ENCODE data around the gene FLII. TPM values are rescaled to one million over a fixed set of nuclear protein-coding genes. Genes with fewer than 3 reads are reported as not detected.

Gene FLII
- total RNA-seq, 4 donors from 2014 or later: 93.0 to 307 (median 144) TPM

DNA sequence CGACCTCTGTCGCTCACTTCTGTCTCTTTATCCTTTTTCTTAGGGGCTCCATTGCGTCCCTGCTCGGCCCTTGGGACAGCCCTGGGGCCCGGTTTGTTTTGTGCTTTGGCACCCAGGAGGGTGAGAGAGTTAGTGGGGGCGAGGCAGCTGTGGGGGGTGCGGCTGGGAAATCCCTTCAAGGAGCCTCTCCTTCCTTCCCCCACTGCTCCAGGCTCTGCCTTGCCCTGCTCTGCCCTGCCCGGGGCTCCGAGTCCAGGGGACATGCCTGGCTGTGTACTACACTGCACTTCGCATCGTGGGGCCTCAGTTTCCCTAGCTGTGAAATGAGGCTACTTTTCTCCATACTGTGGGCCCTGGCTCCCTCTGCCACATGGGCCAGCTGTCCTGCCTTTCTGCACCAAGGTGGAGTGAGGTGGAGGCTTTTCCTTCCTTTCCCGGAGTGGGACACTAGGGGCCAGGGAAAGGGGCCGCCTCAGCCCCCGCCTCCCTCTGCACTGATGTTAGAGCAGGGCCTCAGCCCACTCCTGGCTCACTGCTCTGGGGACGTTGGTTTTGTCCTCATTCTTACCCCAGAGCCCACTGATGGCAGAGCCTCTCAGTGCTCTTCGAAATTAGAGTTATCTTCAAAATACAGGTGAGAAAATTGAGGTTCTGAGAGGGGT is 32.1 kb downstream of the FLII start:
- intact Hi-C loops (cut with DNase I; ENCODE audit: low total_unique reads): no loop called here
- TF ChIP-seq POLR2A (IDR thresholded peaks at IDR 0.05): no peak
- no peak for TF ChIP-seq CTCF (IDR thresholded peaks at IDR 0.05)
- peak in 1 of 2 donors; percentile 39 for DNase-seq

GRCh38 chr17:18225642-18226283 is 32.8 kb downstream of the FLII start:
- Histone ChIP-seq H3K4me3 (peak overlapping the region; percentile 53), H3K36me3 (no peaks in the 10 kb centered on the region), H3K4me1 (peaks cover 0 to 8% of the 10 kb centered on the region in 2 donors), H3K27me3 (no peaks in the 10 kb centered on the region), H3K27ac (peak overlapping the region; percentile 72 to 82), H3K9me3 (no peaks in the 10 kb centered on the region)
- TF ChIP-seq POLR2A (IDR thresholded peaks at IDR 0.05) (peak in 1 of 2 donors; percentile 9), CTCF (IDR thresholded peaks at IDR 0.05) (no peak)
- peak in 1 of 2 donors; percentile 52 for DNase-seq
- intact Hi-C loops (cut with DNase I; ENCODE audit: low total_unique reads): no loop called here

More for the DNA sequence above, 32.1 kb downstream of the FLII start:
- no peaks in the 10 kb centered on the region for H3K27me3 ChIP-seq
- peak overlapping the region; percentile 72 to 82 for H3K27ac ChIP-seq
- H3K36me3 ChIP-seq: no peaks in the 10 kb centered on the region
- no peaks in the 10 kb centered on the region for H3K9me3 ChIP-seq
- peak overlapping the region; percentile 53 for H3K4me3 ChIP-seq
- H3K4me1 ChIP-seq: peaks cover 0 to 8% of the 10 kb centered on the region in 2 donors

- H3K27ac ChIP-seq: peak within 1 kb of the TSS; percentile 82
- intact Hi-C loops (cut with DNase I; ENCODE audit: low total_unique reads): no loop called here
These were observed 33.4 kb downstream of the FLII start, which contains the start of gene LLGL1 for GRCh38 chr17:18225121-18225641. LLGL1 (plus strand) TSS chr17:18225635; CDS start chr17:18225683, 48 bp downstream.

GRCh38 chr17:18224387-18225120 is 34.0 kb downstream of the FLII start:
- TF ChIP-seq POLR2A (IDR thresholded peaks at IDR 0.05) (no peak), CTCF (IDR thresholded peaks at IDR 0.05) (no peak)
- H3K27ac ChIP-seq: peak overlapping the region; percentile 78 to 82
- intact Hi-C loops (cut with DNase I; ENCODE audit: low total_unique reads): no loop called here

More at GRCh38 chr17:18225121-18225641, 33.4 kb downstream of the FLII start, which contains the start of gene LLGL1:
- Histone ChIP-seq H3K4me1 (peaks cover 0 to 8% of the 10 kb centered on the region in 2 donors), H3K36me3 (no peaks in the 10 kb centered on the region), H3K27me3 (no peaks in the 10 kb centered on the region), H3K9me3 (no peaks in the 10 kb centered on the region), H3K4me3 (peak within 1 kb of the TSS; percentile 53)
- DNase-seq: peak; percentile 96
- no peak for TF ChIP-seq CTCF (IDR thresholded peaks at IDR 0.05)
- TF ChIP-seq POLR2A (IDR thresholded peaks at IDR 0.05): peak in 1 of 2 donors; percentile 31

More at GRCh38 chr17:18224387-18225120, 34.0 kb downstream of the FLII start:
- H3K4me3 ChIP-seq: peak overlapping the region; percentile 24 to 33
- DNase-seq: peak; percentile 50 to 67
- no peaks in the 10 kb centered on the region for H3K27me3 ChIP-seq
- H3K36me3 ChIP-seq: no peaks in the 10 kb centered on the region
- H3K9me3 ChIP-seq: no peaks in the 10 kb centered on the region
- H3K4me1 ChIP-seq: peaks cover 0 to 8% of the 10 kb centered on the region in 2 donors
